ENCODE results near the gene ESYT1. TPM values are rescaled to one million over a fixed set of nuclear protein-coding genes. Genes with fewer than 3 reads are reported as not detected.
A peak's percentile ranks its signal among the peaks of the same experiment; 100 is the strongest.
"Not testable (repeated sequence)": the region's sequence is repeated elsewhere in the genome, so short reads cannot be mapped to it uniquely, and the experiment has no call there.

ESYT1 gene
- total RNA-seq, 2 experiments from 2014 or later: 142 to 146 TPM

GRCh38 chr12:56104815-56105608, 23.1 kb upstream of the ESYT1 start:
- Mint-ChIP-seq H3K9me3 (no peaks in the 10 kb centered on the region), H3K27me3 (no peaks in the 10 kb centered on the region), H3K4me3 (peak overlapping the region; percentile 100), H3K36me3 (peaks cover 52% of the 10 kb centered on the region), H3K27ac (peak overlapping the region; percentile 97), H3K4me1 (ENCODE audit: low read depth) (peaks cover 34% of the 10 kb centered on the region)
- intact Hi-C loops (cut with micrococcal nuclease): loop anchor here (1.0 to 10.0 kb wide), 11 partner anchors 11 to 1120 kb away; partner anchors contain the start of genes DGKA, ESYT1, MYL6B and ORMDL2
- DNase-seq: peak; percentile 42
- CTCF ChIA-PET: interaction anchor here (0.6 to 4.9 kb wide), 19 partner anchors 9 to 584 kb away, joined by 3 to 60 read pairs (median 4); partner anchors contain the start of genes ERBB3, MYL6B, RNF41 and RPL41
- POLR2A ChIA-PET: interaction anchor here (0.8 to 6.1 kb wide), 15 partner anchors 13 to 367 kb away, joined by 3 to 101 read pairs (median 6); partner anchors contain the start of genes DNAJC14, ERBB3, ESYT1 and MYL6

GRCh38 chr12:56105609-56105902, 22.5 kb upstream of the ESYT1 start:
- no peaks in the 10 kb centered on the region for H3K9me3 Mint-ChIP-seq
- intact Hi-C loops (cut with micrococcal nuclease): loop anchor here (2.0 to 10.0 kb wide), 2 partner anchors 175 to 1121 kb away; partner anchors contain the start of genes DGKA and TESPA1
- H3K36me3 Mint-ChIP-seq: peaks cover 58% of the 10 kb centered on the region
- CTCF ChIA-PET: interaction anchor here (0.6 to 4.9 kb wide), 9 partner anchors 8 to 345 kb away, joined by 3 to 60 read pairs (median 4); partner anchors contain the start of genes RPL41, SUOX and ZC3H10
- no peak for DNase-seq
- H3K27ac Mint-ChIP-seq: peak overlapping the region; percentile 97
- no peaks in the 10 kb centered on the region for H3K27me3 Mint-ChIP-seq
- POLR2A ChIA-PET: interaction anchor here (1.3 to 6.1 kb wide), 6 partner anchors 12 to 276 kb away, joined by 4 to 101 read pairs (median 10); partner anchors contain the start of genes DNAJC14, ERBB3, RAB5B and RPL41
- H3K4me3 Mint-ChIP-seq: peak overlapping the region; percentile 100
- peaks cover 34% of the 10 kb centered on the region for H3K4me1 Mint-ChIP-seq (ENCODE audit: low read depth)

GRCh38 chr12:56107242-56107641, 20.8 kb upstream of the ESYT1 start:
- H3K4me1 Mint-ChIP-seq (ENCODE audit: low read depth): peaks cover 29% of the 10 kb centered on the region
- peaks cover 70% of the 10 kb centered on the region for H3K36me3 Mint-ChIP-seq
- no peaks in the 10 kb centered on the region for H3K9me3 Mint-ChIP-seq
- CTCF ChIA-PET: interaction anchor here (1.1 to 1.9 kb wide), 3 partner anchors 11 to 111 kb away, joined by 4 to 8 read pairs (median 4); partner anchors contain the start of gene ZC3H10
- peak overlapping the region; percentile 53 for H3K27ac Mint-ChIP-seq
- POLR2A ChIA-PET: interaction anchor here (0.8 to 6.1 kb wide), 4 partner anchors 10 to 179 kb away, joined by 3 to 101 read pairs (median 4); partner anchors contain the start of genes RPL41 and ZC3H10
- intact Hi-C loops (cut with micrococcal nuclease): loop anchor here (10.0 kb wide), 1 partner anchor 1122 kb away; the partner anchor contains the start of gene TESPA1
- DNase-seq: no peak
- no peaks in the 10 kb centered on the region for H3K27me3 Mint-ChIP-seq
- H3K4me3 Mint-ChIP-seq: no peak overlapping the region

- Mint-ChIP-seq H3K4me3 (no peak overlapping the region), H3K27ac (peak overlapping the region; percentile 21), H3K4me1 (ENCODE audit: low read depth) (peaks cover 18% of the 10 kb centered on the region), H3K27me3 (no peaks in the 10 kb centered on the region), H3K36me3 (peaks cover 77% of the 10 kb centered on the region), H3K9me3 (no peaks in the 10 kb centered on the region)
- intact Hi-C loops (cut with micrococcal nuclease): no loop called here
- POLR2A ChIA-PET: interaction anchor here (0.6 kb wide), 1 partner anchor 116 kb away, joined by 4 read pairs; no protein-coding TSS in a partner anchor
- DNase-seq: no peak
- CTCF ChIA-PET: interaction anchor here (0.9 kb wide), 1 partner anchor 16 kb away, joined by 3 read pairs; no protein-coding TSS in a partner anchor
Measured at GRCh38 chr12:56110571-56110970, 17.5 kb upstream of the ESYT1 start.

GRCh38 chr12:56114084-56114483, 14.0 kb upstream of the ESYT1 start:
- DNase-seq: no peak
- Mint-ChIP-seq H3K4me1 (ENCODE audit: low read depth) (peaks cover 16% of the 10 kb centered on the region), H3K27ac (peak overlapping the region; percentile 65), H3K4me3 (no peak overlapping the region), H3K36me3 (peaks cover 64% of the 10 kb centered on the region), H3K9me3 (no peaks in the 10 kb centered on the region), H3K27me3 (no peaks in the 10 kb centered on the region)
- ChIA-PET CTCF (interaction anchor here (1.0 kb wide), 1 partner anchor 9 kb away, joined by 3 read pairs; no protein-coding TSS in a partner anchor), POLR2A (interaction anchor here (6.7 kb wide), 1 partner anchor 8 kb away, joined by 101 read pairs; the partner anchor contains the start of gene PA2G4)
- intact Hi-C loops (cut with micrococcal nuclease): no loop called here

- Mint-ChIP-seq H3K4me3 (peak overlapping the region; percentile 99), H3K27me3 (no peaks in the 10 kb centered on the region), H3K9me3 (no peaks in the 10 kb centered on the region), H3K36me3 (peaks cover 53% of the 10 kb centered on the region), H3K4me1 (ENCODE audit: low read depth) (peaks cover 29% of the 10 kb centered on the region), H3K27ac (peak overlapping the region; percentile 100)
- POLR2A ChIA-PET: interaction anchor here (1.0 to 6.7 kb wide), 4 partner anchors 9 to 334 kb away, joined by 3 to 101 read pairs (median 4); partner anchors contain the start of genes IL23A, PA2G4 and TIMELESS
- DNase-seq: no peak
- CTCF ChIA-PET: interaction anchor here (0.6 to 6.9 kb wide), 7 partner anchors 12 to 354 kb away, joined by 3 to 168 read pairs (median 3); partner anchors contain the start of genes COQ10A, ESYT1, MYL6B and PA2G4
- intact Hi-C loops (cut with micrococcal nuclease): loop anchor here (5.0 kb wide), 4 partner anchors 202 to 517 kb away; partner anchors contain the start of genes BAZ2A, CNPY2, ORMDL2 and SARNP
Measured at GRCh38 chr12:56115329-56115728, 12.7 kb upstream of the ESYT1 start.

- POLR2A ChIA-PET: interaction anchor here (0.6 to 6.7 kb wide), 10 partner anchors 11 to 378 kb away, joined by 3 to 101 read pairs (median 6); partner anchors contain the start of genes ESYT1, IL23A, PA2G4 and RAB5B
- Mint-ChIP-seq H3K36me3 (peaks cover 52% of the 10 kb centered on the region), H3K4me3 (peak within 1 kb of the TSS; percentile 99), H3K9me3 (no peaks in the 10 kb centered on the region), H3K27ac (peak within 1 kb of the TSS; percentile 100), H3K4me1 (ENCODE audit: low read depth) (peaks cover 29% of the 10 kb centered on the region), H3K27me3 (no peaks in the 10 kb centered on the region)
- CTCF ChIA-PET: interaction anchor here (2.0 to 6.9 kb wide), 5 partner anchors 12 to 74 kb away, joined by 6 to 168 read pairs (median 60); partner anchors contain the start of genes ESYT1, MYL6, PA2G4 and SMARCC2
- intact Hi-C loops (cut with micrococcal nuclease): loop anchor here (1.0 to 5.0 kb wide), 8 partner anchors 12 to 516 kb away; partner anchors contain the start of genes BAZ2A, CNPY2, ORMDL2 and PA2G4
- DNase-seq: peak; percentile 96
Measured at GRCh38 chr12:56116267-56117081, 11.6 kb upstream of the ESYT1 start, which contains the start of gene RPL41. Gene RPL41, plus strand, starts transcription at chr12:56116633.

GRCh38 chr12:56117082-56117706, 10.9 kb upstream of the ESYT1 start:
- Mint-ChIP-seq H3K36me3 (peaks cover 50% of the 10 kb centered on the region), H3K4me1 (ENCODE audit: low read depth) (peaks cover 29% of the 10 kb centered on the region)
- H3K9me3 Mint-ChIP-seq: not testable (repeated sequence)

GRCh38 chr12:56117778-56118687, 10.0 kb upstream of the ESYT1 start, which contains the start of gene ZC3H10:
Gene ZC3H10, plus strand, starts transcription at chr12:56118266. Its CDS starts 2,297 bp downstream, at chr12:56120563.
- Mint-ChIP-seq H3K27me3 (no peaks in the 10 kb centered on the region), H3K4me1 (ENCODE audit: low read depth) (peaks cover 29% of the 10 kb centered on the region), H3K27ac (peak within 1 kb of the TSS; percentile 100), H3K9me3 (no peaks in the 10 kb centered on the region), H3K36me3 (peaks cover 42% of the 10 kb centered on the region), H3K4me3 (peak within 1 kb of the TSS; percentile 99)
- intact Hi-C loops (cut with micrococcal nuclease): loop anchor here (1.0 to 5.0 kb wide), 16 partner anchors 8 to 514 kb away; partner anchors contain the start of genes BAZ2A, CNPY2, CS and IL23A
- peak; percentile 99 for DNase-seq
- ChIA-PET CTCF (interaction anchor here (0.6 to 6.9 kb wide), 33 partner anchors 10 to 517 kb away, joined by 3 to 168 read pairs (median 6); partner anchors contain the start of genes ANKRD52, CNPY2, COQ10A and ERBB3), POLR2A (interaction anchor here (0.5 to 6.7 kb wide), 27 partner anchors 9 to 567 kb away, joined by 3 to 101 read pairs (median 4); partner anchors contain the start of genes ANKRD52, ESYT1, IL23A and MYL6)

More at GRCh38 chr12:56117082-56117706, 10.9 kb upstream of the ESYT1 start:
- H3K27ac Mint-ChIP-seq: peak overlapping the region; percentile 100
- ChIA-PET CTCF (interaction anchor here (1.2 to 6.9 kb wide), 11 partner anchors 11 to 378 kb away, joined by 3 to 168 read pairs (median 6); partner anchors contain the start of genes ESYT1, MYL6, PA2G4 and SMARCC2), POLR2A (interaction anchor here (0.6 to 6.7 kb wide), 13 partner anchors 10 to 379 kb away, joined by 3 to 101 read pairs (median 10); partner anchors contain the start of genes ANKRD52, ESYT1, MYL6 and PA2G4)
- H3K27me3 Mint-ChIP-seq, DNase-seq: not testable (repeated sequence)
- H3K4me3 Mint-ChIP-seq: peak overlapping the region; percentile 99
- intact Hi-C loops (cut with micrococcal nuclease): loop anchor here (2.0 to 5.0 kb wide), 5 partner anchors 38 to 515 kb away; partner anchors contain the start of genes BAZ2A, CNPY2, ORMDL2 and SARNP

Data from activated CD4-positive, alpha-beta memory T cell treated with anti-CD3 and anti-CD28 coated beads for 36 hours (primary cell).